Gastrocnemius medialis (tissue), 4 donors: Measurements from ENCODE around the gene ATP1A2. TPM values are rescaled to one million over a fixed set of nuclear protein-coding genes. Genes with fewer than 3 reads are reported as not detected.

ENCODE experiments used
- ATAC-seq, 2 donors: fragments of 150-250 bp; one replicate each; pipeline ENCODE4 v1.9.1; 2016
- DNase-seq, 2 donors: peaks; one replicate each; pipeline ENCODE4 v3.0.0-alpha.2; 2019
- H3K27ac ChIP-seq, 4 donors: fragments of 200-600 bp; sonication (generic); 1 replicate in 1 of 4; 2 replicates in 3 of 4; pipeline ENCODE4 v1.5.1; 2016 to 2018; ENCODE audit warnings: mild to moderate bottlenecking in 2 of 4, moderate library complexity in 1 of 4
- H3K27me3 ChIP-seq, 3 donors: fragments of 200-600 bp; sonication (generic) in 2 of 3; 1 replicate in 1 of 3; 2 replicates in 2 of 3; pipeline versions ENCODE4 v1.5.1 to v1.6.0; 2016 to 2019; ENCODE audit warnings: mild to moderate bottlenecking in 1 of 3, moderate library complexity in 1 of 3
- H3K36me3 ChIP-seq, 2 donors: fragments of 200-600 bp; sonication (generic) in 1 of 2; one replicate each; pipeline ENCODE4 v1.5.1; 2017 to 2018
- H3K4me1 ChIP-seq, 2 donors: fragments of 200-600 bp; sonication (generic) in 1 of 2; one replicate each; pipeline ENCODE4 v1.5.1; 2016 to 2017; ENCODE audit warnings: mild to moderate bottlenecking in 2 of 2
- H3K4me3 ChIP-seq, 4 donors: fragments of 200-600 bp; sonication (generic) in 3 of 4; 1 replicate in 1 of 4; 2 replicates in 3 of 4; pipeline ENCODE4 v1.5.1; 2016 to 2019; ENCODE audit warnings: mild to moderate bottlenecking in 2 of 4
- H3K9me3 ChIP-seq, 3 donors: fragments of 200-600 bp; sonication (generic) in 2 of 3; 1 replicate in 1 of 3; 2 replicates in 2 of 3; pipeline ENCODE4 v1.5.1; 2016 to 2019
- CTCF ChIP-seq, 5 experiments: fragments of 450-650 bp in 3 of 5; fragments of 200-600 bp in 2 of 5; sonication (generic) in 2 of 5; IDR thresholded peaks in 4 of 5; conservative IDR thresholded peaks in 1 of 5; 1 replicate in 4 of 5; 2 replicates in 1 of 5; pipeline ENCODE4 v1.5.1; 2016 to 2019; ENCODE audit warnings: antibody characterized with exemption in 5 of 5, mild to moderate bottlenecking in 3 of 5, moderate library complexity in 3 of 5
- POLR2A ChIP-seq, 2 donors: fragments of 450-650 bp; IDR thresholded peaks; one replicate each; pipeline ENCODE4 v1.6.1; 2017; ENCODE audit warnings: antibody characterized with exemption in 2 of 2, mild to moderate bottlenecking in 2 of 2, moderate library complexity in 2 of 2
- in situ Hi-C, 4 donors: fragments of 200-750 bp; cut with MboI; loops; one replicate each; pipeline versions ENCODE4 v1.15.0 to v1.8.0; 2017; ENCODE audit warnings: low sequenced_read_pairs in 4 of 4
- intact Hi-C: fragments of 100-400 bp; cut with DNase I; formaldehyde crosslinking; loops from one replicate; pipeline ENCODE4 v1.15.1; 2023; ENCODE audit warnings: low total_unique reads
- total RNA-seq, 4 donors: library from RNA; depleted of rRNA; stranded (reverse); fragments of >200 nt; gene quantifications; one replicate each; pipeline versions ENCODE4 v1.1.0 to v1.2.3, GENCODE V29; 2016

Gene ATP1A2
- 100 to 1,000 TPM; 281 to 710 (median 413) TPM for total RNA-seq

DNA sequence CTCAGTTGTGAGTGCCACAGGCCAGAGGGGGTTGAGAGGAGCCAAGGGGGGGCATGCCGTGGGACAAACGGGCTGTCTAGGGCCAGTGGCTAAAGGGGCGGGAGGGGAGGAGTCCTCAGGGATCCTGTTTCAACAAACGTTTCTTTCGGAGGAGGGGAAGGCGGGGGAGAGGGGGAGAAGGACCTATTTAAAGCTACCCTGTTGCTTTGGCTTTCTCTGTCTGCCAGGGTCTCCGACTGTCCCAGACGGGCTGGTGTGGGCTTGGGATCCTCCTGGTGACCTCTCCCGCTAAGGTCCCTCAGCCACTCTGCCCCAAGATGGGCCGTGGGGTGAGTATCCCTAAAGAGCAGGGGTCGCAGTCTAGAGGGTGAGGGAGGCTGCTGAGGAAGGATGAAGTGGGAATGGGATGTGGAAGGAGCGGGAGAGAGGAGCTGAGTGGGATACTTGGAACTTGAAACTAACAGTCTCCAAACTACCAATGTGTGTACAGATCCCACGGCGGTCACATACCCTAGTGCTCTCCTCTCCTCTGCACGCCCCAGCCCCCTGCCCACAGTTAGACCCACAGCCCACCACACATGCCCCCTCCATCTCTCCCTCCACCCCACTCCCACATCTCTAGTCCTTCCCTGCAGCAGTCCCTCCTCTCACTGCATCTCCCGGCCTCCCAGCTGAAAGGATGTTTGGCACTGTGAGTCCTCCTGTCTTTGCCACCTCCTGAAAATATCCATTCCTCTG lies at the start of gene ATP1A2:
TSS of gene ATP1A2 (plus strand) at position 215 of the 738 bp plus-strand sequence. CDS start at position 318, 103 bp downstream.
- H3K36me3 ChIP-seq = peaks cover 0 to 2% of the 10 kb centered on the region in 2 donors
- in situ Hi-C loops = no loop called here
- peak; percentile 78 to 95 for DNase-seq
- ATAC-seq = peak; percentile 57 to 63
- intact Hi-C loops = loop anchor here (5.0 kb wide), 1 partner anchor 77 kb away; the partner anchor contains the start of gene CASQ1
- H3K4me3 ChIP-seq = peak within 1 kb of the TSS; percentile 54 to 86 (median 72)
- no peak for TF ChIP-seq CTCF (IDR thresholded peaks at IDR 0.05 in 4 of 5, conservative IDR thresholded peaks at IDR 0.05 in 1 of 5)
- TF ChIP-seq POLR2A (IDR thresholded peaks at IDR 0.05) = peak; percentile 96 to 97
- peak within 1 kb of the TSS; percentile 97 to 100 (median 98) for H3K27ac ChIP-seq
- no peaks in the 10 kb centered on the region for H3K9me3 ChIP-seq
- peaks cover 60 to 67% of the 10 kb centered on the region in 2 donors for H3K4me1 ChIP-seq
- H3K27me3 ChIP-seq = no peaks in the 10 kb centered on the region

- H3K27me3 ChIP-seq = no peaks in the 10 kb centered on the region
- DNase-seq = no peak
- in situ Hi-C loops = no loop called here
Measured at GRCh38 chr1:160066829-160067745, 48.5 kb upstream of the ATP1A2 start.

DNA sequence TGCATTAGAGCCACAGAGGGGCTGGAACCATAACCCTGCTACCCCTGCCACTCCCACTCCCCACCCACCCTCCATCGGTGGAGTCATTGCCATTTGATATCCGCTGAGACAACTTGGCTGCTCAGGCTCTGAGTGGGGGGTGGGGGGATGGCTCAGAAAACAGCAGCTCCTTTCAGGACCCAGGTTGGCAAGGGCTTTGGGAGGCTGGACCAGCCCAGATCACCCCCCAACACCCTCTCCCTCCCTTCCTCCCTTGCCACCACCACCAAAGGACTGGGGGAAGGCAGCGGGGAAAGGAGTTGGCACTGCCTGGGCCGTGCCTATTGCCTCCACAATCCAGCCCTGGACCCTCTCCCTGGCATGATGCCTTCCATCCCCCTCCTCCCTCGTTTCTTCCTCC lies 47.3 kb upstream of the ATP1A2 start:
- H3K4me1 ChIP-seq = peaks cover 3 to 7% of the 10 kb centered on the region in 2 donors
- no peak for TF ChIP-seq CTCF (IDR thresholded peaks at IDR 0.05 in 4 of 5, conservative IDR thresholded peaks at IDR 0.05 in 1 of 5)
- TF ChIP-seq POLR2A (IDR thresholded peaks at IDR 0.05) = no peak
- no peak for DNase-seq
- intact Hi-C loops = no loop called here
- H3K9me3 ChIP-seq = no peaks in the 10 kb centered on the region
- no peaks in the 10 kb centered on the region for H3K36me3 ChIP-seq
- H3K27ac ChIP-seq = no peak overlapping the region
- H3K4me3 ChIP-seq = no peak overlapping the region
- no peak for ATAC-seq
- in situ Hi-C loops = no loop called here
- H3K27me3 ChIP-seq = no peaks in the 10 kb centered on the region

More at GRCh38 chr1:160066829-160067745, 48.5 kb upstream of the ATP1A2 start:
- H3K9me3 ChIP-seq = no peaks in the 10 kb centered on the region
- no peak for TF ChIP-seq CTCF (IDR thresholded peaks at IDR 0.05 in 4 of 5, conservative IDR thresholded peaks at IDR 0.05 in 1 of 5)
- no peak for TF ChIP-seq POLR2A (IDR thresholded peaks at IDR 0.05)
- no peak for ATAC-seq
- peaks cover 3 to 7% of the 10 kb centered on the region in 2 donors for H3K4me1 ChIP-seq
- intact Hi-C loops = no loop called here
- no peak overlapping the region for H3K27ac ChIP-seq
- H3K36me3 ChIP-seq = no peaks in the 10 kb centered on the region
- H3K4me3 ChIP-seq = no peak overlapping the region

DNA sequence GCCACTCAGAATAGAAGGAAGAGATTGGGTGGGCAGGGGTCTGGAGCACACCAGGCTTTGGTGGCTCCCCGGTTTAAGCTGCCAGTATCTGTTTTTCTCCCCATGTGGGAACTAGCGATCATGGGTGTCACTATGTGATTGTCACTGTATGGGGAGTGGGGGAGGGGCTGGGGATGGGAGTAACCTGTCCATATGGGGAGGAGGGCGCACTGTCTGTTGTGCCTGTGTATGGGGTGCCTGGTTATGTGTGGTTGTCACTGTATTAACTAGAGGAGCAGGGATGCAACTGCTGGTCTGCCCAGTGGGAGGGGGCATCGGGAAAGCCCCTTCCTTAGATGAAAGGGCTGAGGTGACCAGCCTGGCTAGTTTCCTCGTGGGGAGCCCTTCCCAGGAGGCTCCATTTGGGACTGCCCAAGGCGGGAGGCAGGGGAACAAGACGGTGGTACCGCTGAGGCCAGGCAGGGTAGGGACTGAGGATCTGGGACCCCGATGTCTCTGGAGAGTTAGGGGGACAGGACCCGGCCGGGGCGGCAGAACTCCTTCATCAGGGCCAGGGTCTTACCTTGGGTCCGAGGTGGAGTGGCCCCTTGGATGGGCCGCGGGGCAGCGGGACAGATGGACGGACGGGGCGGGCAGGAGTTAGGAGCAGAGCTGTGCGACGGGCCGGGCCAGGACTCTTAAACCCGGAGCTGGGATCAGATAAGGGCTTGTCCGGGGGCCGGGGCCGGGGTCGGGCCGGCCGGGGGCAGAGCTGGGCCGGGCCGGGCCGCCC lies 45.9 kb upstream of the ATP1A2 start, which contains the start of gene KCNJ10:
TSS of gene KCNJ10 (minus strand) at position 701 of the 772 bp plus-strand sequence. CDS start 27,628 bp downstream, outside the sequence.
- ATAC-seq = peak in 1 of 2 donors; percentile 39
- peaks cover 3 to 7% of the 10 kb centered on the region in 2 donors for H3K4me1 ChIP-seq
- peak within 1 kb of the TSS; percentile 64 to 83 (median 66) for H3K4me3 ChIP-seq
- no peak for DNase-seq
- peak within 1 kb of the TSS in 1 of 4 donors; percentile 16 for H3K27ac ChIP-seq
- no peaks in the 10 kb centered on the region for H3K36me3 ChIP-seq
- in situ Hi-C loops = no loop called here
- H3K9me3 ChIP-seq = no peaks in the 10 kb centered on the region
- no peak for TF ChIP-seq POLR2A (IDR thresholded peaks at IDR 0.05)
- no peak for TF ChIP-seq CTCF (IDR thresholded peaks at IDR 0.05 in 4 of 5, conservative IDR thresholded peaks at IDR 0.05 in 1 of 5)
- H3K27me3 ChIP-seq = no peaks in the 10 kb centered on the region
- intact Hi-C loops = no loop called here
